ENCODE results near the gene AKR7A2. TPM values are rescaled to one million over a fixed set of nuclear protein-coding genes. Genes with fewer than 3 reads are reported as not detected.
"Not testable (repeated sequence)": the region's sequence is repeated elsewhere in the genome, so short reads cannot be mapped to it uniquely, and the experiment has no call there.

The AKR7A2 gene
- polyA plus RNA-seq, 1 donor (not counting 4 experiments of a cell fraction or from before 2014, with no cell fraction given), result 21.4 TPM

- DNase-seq (ENCODE audit: low read depth, low spot score) (no peak), FAIRE-seq (no peak)
- Histone ChIP-seq H3K4me3 (ENCODE audit: control insufficient read depth in 2 of 3, extremely low read depth in 1 of 3, insufficient read depth in 2 of 3, low read depth in 1 of 3, low read length in 3 of 3) (no peak overlapping the region), H3K4me1 (ENCODE audit: control insufficient read depth, extremely low read depth, insufficient read depth, low read length) (no peaks in the 10 kb centered on the region), H3K9me1 (ENCODE audit: control insufficient read depth, extremely low read depth, insufficient read depth, low read length) (no peaks in the 10 kb centered on the region), H4K20me1 (ENCODE audit: control insufficient read depth, extremely low read depth, insufficient read depth, low read length) (no peaks in the 10 kb centered on the region), H3K27me3 (ENCODE audit: control insufficient read depth, extremely low read depth, insufficient read depth, low read length) (peaks cover 10% of the 10 kb centered on the region), H3K27ac (ENCODE audit: control insufficient read depth, insufficient read depth, low read length) (no peak overlapping the region), H3K36me3 (ENCODE audit: control insufficient read depth in 2 of 2, extremely low read depth in 1 of 2, insufficient read depth in 2 of 2, low read length in 2 of 2) (no peaks in the 10 kb centered on the region), H3K9me3 (ENCODE audit: control insufficient read depth, low read depth, low read length) (peaks cover 3% of the 10 kb centered on the region), H3K79me2 (ENCODE audit: control insufficient read depth, insufficient read depth, low read length) (no peaks in the 10 kb centered on the region), H2AFZ (ENCODE audit: control insufficient read depth, low read length) (no peak overlapping the region), H3K9ac (ENCODE audit: control insufficient read depth, extremely low read depth, insufficient read depth, low read length) (no peak overlapping the region), H3K4me2 (ENCODE audit: control insufficient read depth, extremely low read depth, insufficient read depth, low read depth, low read length) (no peak overlapping the region)
- dilution Hi-C loops (cut with MboI; ENCODE audit: extremely low pct_ligation_motif_present, low sequenced_read_pairs), result no loop called here
- no peak for TF ChIP-seq CTCF (optimal IDR thresholded peaks at IDR 0.05 in 1 of 3, IDR thresholded peaks at IDR 0.05 in 1 of 3, conservative IDR thresholded peaks at IDR 0.05 in 1 of 3; ENCODE audit: extremely low read depth in 1 of 3, insufficient read depth in 2 of 3, low read length in 3 of 3)
- no peak for TF ChIP-seq EZH2 (IDR thresholded peaks at IDR 0.05; ENCODE audit: low read length)
These were observed 37.3 kb downstream of the AKR7A2 start for GRCh38 chr1:19274636-19275035.

- peak; percentile 30 for TF ChIP-seq EZH2 (IDR thresholded peaks at IDR 0.05; ENCODE audit: low read length)
- H3K27me3 ChIP-seq (ENCODE audit: control insufficient read depth, extremely low read depth, insufficient read depth, low read length); H3K36me3 ChIP-seq (ENCODE audit: control insufficient read depth in 2 of 2, extremely low read depth in 1 of 2, insufficient read depth in 2 of 2, low read length in 2 of 2); H3K79me2 ChIP-seq (ENCODE audit: control insufficient read depth, insufficient read depth, low read length); H3K9ac ChIP-seq (ENCODE audit: control insufficient read depth, extremely low read depth, insufficient read depth, low read length); H3K9me1 ChIP-seq (ENCODE audit: control insufficient read depth, extremely low read depth, insufficient read depth, low read length); H4K20me1 ChIP-seq (ENCODE audit: control insufficient read depth, extremely low read depth, insufficient read depth, low read length); H3K9me3 ChIP-seq (ENCODE audit: control insufficient read depth, low read depth, low read length); H3K4me1 ChIP-seq (ENCODE audit: control insufficient read depth, extremely low read depth, insufficient read depth, low read length); DNase-seq (ENCODE audit: low read depth, low spot score); H3K27ac ChIP-seq (ENCODE audit: control insufficient read depth, insufficient read depth, low read length); FAIRE-seq; H3K4me3 ChIP-seq (ENCODE audit: control insufficient read depth in 2 of 3, extremely low read depth in 1 of 3, insufficient read depth in 2 of 3, low read depth in 1 of 3, low read length in 3 of 3); dilution Hi-C loops (cut with MboI; ENCODE audit: extremely low pct_ligation_motif_present, low sequenced_read_pairs); H2AFZ ChIP-seq (ENCODE audit: control insufficient read depth, low read length): not testable (repeated sequence)
- peak overlapping the region; percentile 29 for H3K4me2 ChIP-seq (ENCODE audit: control insufficient read depth, extremely low read depth, insufficient read depth, low read depth, low read length)
These were observed 38.0 kb downstream of the AKR7A2 start for GRCh38 chr1:19273844-19274531.
